Thyroid gland (tissue), 4 donors: Measurements from ENCODE around the gene SPOCK1.

Source experiments
- POLR2A ChIP-seq, 2 donors: fragments of 450-650 bp; IDR thresholded peaks; one replicate each; pipeline ENCODE4 v1.6.1; 2017; ENCODE audit warnings: antibody characterized with exemption in 2 of 2, mild to moderate bottlenecking in 2 of 2, moderate library complexity in 1 of 2
- TF ChIP-seq, protein P1 (sequence below), 6 experiments: fragments of 200-600 bp in 3 of 6; fragments of 450-650 bp in 3 of 6; sonication (generic) in 3 of 6; IDR thresholded peaks; one replicate each; pipeline ENCODE4 v1.5.1; 2016 to 2019; ENCODE audit warnings: antibody characterized with exemption in 6 of 6, mild to moderate bottlenecking in 2 of 6, inconsistent platforms in 1 of 6, moderate library complexity in 1 of 6

DNA sequence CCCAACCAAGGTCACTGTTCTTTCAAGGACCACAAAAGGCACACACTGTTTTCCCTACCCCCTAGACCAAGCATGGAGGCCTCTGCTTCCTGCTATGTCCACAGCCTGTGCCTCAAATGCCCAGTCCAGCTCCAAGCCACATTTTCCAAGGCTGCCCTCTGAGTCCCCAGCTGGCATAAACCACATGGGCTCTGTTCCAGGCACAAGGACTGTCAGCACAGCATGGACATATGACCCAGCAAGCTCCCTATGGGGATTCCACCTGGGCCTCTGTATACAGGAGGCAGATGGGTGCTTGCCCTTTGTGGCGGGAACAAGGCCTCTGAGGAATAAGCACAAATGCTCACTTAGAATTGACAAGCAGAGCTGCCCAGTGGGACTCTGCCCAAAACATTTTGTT is 115.2 kb downstream of the SPOCK1 start:
- TF ChIP-seq, protein P1, sequence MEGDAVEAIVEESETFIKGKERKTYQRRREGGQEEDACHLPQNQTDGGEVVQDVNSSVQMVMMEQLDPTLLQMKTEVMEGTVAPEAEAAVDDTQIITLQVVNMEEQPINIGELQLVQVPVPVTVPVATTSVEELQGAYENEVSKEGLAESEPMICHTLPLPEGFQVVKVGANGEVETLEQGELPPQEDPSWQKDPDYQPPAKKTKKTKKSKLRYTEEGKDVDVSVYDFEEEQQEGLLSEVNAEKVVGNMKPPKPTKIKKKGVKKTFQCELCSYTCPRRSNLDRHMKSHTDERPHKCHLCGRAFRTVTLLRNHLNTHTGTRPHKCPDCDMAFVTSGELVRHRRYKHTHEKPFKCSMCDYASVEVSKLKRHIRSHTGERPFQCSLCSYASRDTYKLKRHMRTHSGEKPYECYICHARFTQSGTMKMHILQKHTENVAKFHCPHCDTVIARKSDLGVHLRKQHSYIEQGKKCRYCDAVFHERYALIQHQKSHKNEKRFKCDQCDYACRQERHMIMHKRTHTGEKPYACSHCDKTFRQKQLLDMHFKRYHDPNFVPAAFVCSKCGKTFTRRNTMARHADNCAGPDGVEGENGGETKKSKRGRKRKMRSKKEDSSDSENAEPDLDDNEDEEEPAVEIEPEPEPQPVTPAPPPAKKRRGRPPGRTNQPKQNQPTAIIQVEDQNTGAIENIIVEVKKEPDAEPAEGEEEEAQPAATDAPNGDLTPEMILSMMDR (IDR thresholded peaks at IDR 0.05), result no peak
- no peak for TF ChIP-seq POLR2A (IDR thresholded peaks at IDR 0.05)
